ENCODE results near the gene LARGE1. TPM values are rescaled to one million over a fixed set of nuclear protein-coding genes. Genes with fewer than 3 reads are reported as not detected.

LARGE1 gene
- total and polyA plus RNA-seq, 2 of the 8 experiments (the other 6 are each of a cell fraction or from before 2014, with no cell fraction given): 43.7 to 83.0 TPM

GRCh38 chr22:33467620-33468095 is 452.6 kb downstream of the LARGE1 start:
- ChIA-PET POLR2A (ENCODE audit: partially characterized antibody) (interaction anchor here (1.1 to 1.6 kb wide), 2 partner anchors 9 to 16 kb away, joined by 3 read pairs; no protein-coding TSS in a partner anchor), CTCF (ENCODE audit: partially characterized antibody) (interaction anchor here (0.6 to 2.3 kb wide), 12 partner anchors 8 to 193 kb away, joined by 3 to 8 read pairs (median 4); no protein-coding TSS in a partner anchor)
- no peak overlapping the region for H3K14ac ChIP-seq (ENCODE audit: insufficient read length)
- no peak overlapping the region for H4K8ac ChIP-seq (ENCODE audit: extremely low read depth, insufficient read depth, low read length)
- H2BK20ac ChIP-seq (ENCODE audit: low read length): no peak overlapping the region
- H3K27ac ChIP-seq (ENCODE audit: low read depth, low read length): no peak overlapping the region
- H2BK120ac ChIP-seq (replicated peaks; ENCODE audit: low read depth, low read length): no peak overlapping the region
- no peak overlapping the region for H4K91ac ChIP-seq (replicated peaks; ENCODE audit: insufficient read length, low read length)
- no peak overlapping the region for H3K4ac ChIP-seq (replicated peaks; ENCODE audit: insufficient read length, low read depth, low read length)
- no peaks in the 10 kb centered on the region for H3K9me3 ChIP-seq (ENCODE audit: insufficient read depth in 2 of 2, low read depth in 1 of 2, low read length in 1 of 2)
- no peak overlapping the region for H3K23ac ChIP-seq (ENCODE audit: insufficient read length)
- WGBS, 2 experiments (ENCODE audit: extremely low coverage in 1 of 2, insufficient coverage in 1 of 2, insufficient read length in 1 of 2, insufficient replicate concordance in 2 of 2, low coverage in 1 of 2, low lambda C conversion rate in 2 of 2, missing lambda C conversion rate in 1 of 2): 85% methylated on average over 5 of the region's 5 CpGs; no CpG with 5 or more reads in 1 of the 2 experiments
- no peaks in the 10 kb centered on the region for H3K36me3 ChIP-seq (ENCODE audit: control insufficient read depth in 2 of 4, insufficient read depth in 4 of 4, low read length in 3 of 4)
- no peak overlapping the region for H3K9ac ChIP-seq (replicated peaks in 1 of 4; ENCODE audit: extremely low read depth in 1 of 4, low read depth in 3 of 4, low read length in 3 of 4)
- no peak overlapping the region for H3K4me2 ChIP-seq (ENCODE audit: insufficient read depth in 1 of 2, low read depth in 2 of 2, low read length in 2 of 2)
- no peak for FAIRE-seq
- peaks cover 0 to under 1% (median 0%) of the 10 kb centered on the region in 4 experiments; a peak in 1 of 7 replicates for H3K4me1 ChIP-seq (replicated peaks in 1 of 4; ENCODE audit: control insufficient read depth in 3 of 4, insufficient read depth in 4 of 4, low read length in 3 of 4)
- no peaks in the 10 kb centered on the region for H3K27me3 ChIP-seq (replicated peaks in 1 of 4; ENCODE audit: control insufficient read depth in 3 of 4, extremely low read depth in 1 of 4, insufficient read depth in 3 of 4, low read length in 3 of 4)
- H3K56ac ChIP-seq (replicated peaks; ENCODE audit: insufficient read length, low read depth, low read length): no peak overlapping the region
- H2BK5ac ChIP-seq (ENCODE audit: low read depth, low read length): no peak overlapping the region
- H4K5ac ChIP-seq (ENCODE audit: insufficient read length, low read depth, low read length): no peak overlapping the region
- no peak overlapping the region for H2BK12ac ChIP-seq (ENCODE audit: low read depth, low read length)
- H2AFZ ChIP-seq (ENCODE audit: low read length): no peak overlapping the region
- H3K4me3 ChIP-seq (ENCODE audit: extremely low read depth in 1 of 4, insufficient read depth in 2 of 4, low read depth in 3 of 4, low read length in 4 of 4): no peak overlapping the region
- DNase-seq (ENCODE audit: low read depth in 1 of 2, low spot score in 2 of 2): no peak
- H3K79me1 ChIP-seq (ENCODE audit: low read depth, low read length): 0 out of 2 replicates have a peak, but pooled peaks cover 2% of the 10 kb centered on the region
- 0 out of 4 replicates have a peak, but pooled peaks cover 0 to 3% of the 10 kb centered on the region in 2 experiments for H3K79me2 ChIP-seq (ENCODE audit: control insufficient read depth in 1 of 2, insufficient read depth in 2 of 2, low read length in 2 of 2)
- H4K20me1 ChIP-seq (replicated peaks in 1 of 2; ENCODE audit: control insufficient read depth in 1 of 2, insufficient read depth in 2 of 2, low read length in 2 of 2): peaks cover 3 to 4% of the 10 kb centered on the region in 2 experiments
- no peak overlapping the region for H2AK5ac ChIP-seq (ENCODE audit: low read depth, low read length)
- TF ChIP-seq ASH2L (IDR thresholded peaks at IDR 0.05; ENCODE audit: low read length) (no peak), CTCF (IDR thresholded peaks at IDR 0.05; ENCODE audit: control extremely low read depth in 1 of 3, insufficient read depth in 1 of 3, low read depth in 1 of 3, low read length in 3 of 3) (peak in 2 of 3 experiments; percentile 31 to 34; a peak in 2 of 4 replicates), RAD21 (IDR thresholded peaks at IDR 0.05 in 1 of 2, conservative IDR thresholded peaks at IDR 0.05 in 1 of 2; ENCODE audit: low read depth in 2 of 2, low read length in 2 of 2) (peak; percentile 39 to 47), RNF2 (IDR thresholded peaks at IDR 0.05; ENCODE audit: borderline replicate concordance, low read depth, low read length, missing control alignments, poor library complexity, severe bottlenecking) (no peak), CHD1 (IDR thresholded peaks at IDR 0.05; ENCODE audit: low read depth, low read length) (no peak), SP1 (IDR thresholded peaks at IDR 0.05; ENCODE audit: low read depth, low read length) (no peak), POLR2A (IDR thresholded peaks at IDR 0.05; ENCODE audit: control extremely low read depth in 1 of 2, low read depth in 2 of 2, low read length in 2 of 2) (no peak), HDAC6 (IDR thresholded peaks at IDR 0.05; ENCODE audit: low read depth, low read length) (no peak), CTBP2 (IDR thresholded peaks at IDR 0.05; ENCODE audit: borderline replicate concordance, insufficient read depth, insufficient read length, low read length) (no peak)
- H3K23me2 ChIP-seq (ENCODE audit: low read depth, low read length): peaks cover 2% of the 10 kb centered on the region; the same call in 1 of the 2 replicates
- no peak overlapping the region for H2BK15ac ChIP-seq (ENCODE audit: low read length)
- H3K18ac ChIP-seq (ENCODE audit: extremely low read depth, low read length): no peak overlapping the region
